ENCODE results near the gene EML4. TPM values are rescaled to one million over a fixed set of nuclear protein-coding genes. Genes with fewer than 3 reads are reported as not detected.
A peak's percentile ranks its signal among the peaks of the same experiment; 100 is the strongest.

Gene EML4
- total RNA-seq, 4 donors from 2014 or later, result 14.5 to 23.2 (median 17.8) TPM

DNA sequence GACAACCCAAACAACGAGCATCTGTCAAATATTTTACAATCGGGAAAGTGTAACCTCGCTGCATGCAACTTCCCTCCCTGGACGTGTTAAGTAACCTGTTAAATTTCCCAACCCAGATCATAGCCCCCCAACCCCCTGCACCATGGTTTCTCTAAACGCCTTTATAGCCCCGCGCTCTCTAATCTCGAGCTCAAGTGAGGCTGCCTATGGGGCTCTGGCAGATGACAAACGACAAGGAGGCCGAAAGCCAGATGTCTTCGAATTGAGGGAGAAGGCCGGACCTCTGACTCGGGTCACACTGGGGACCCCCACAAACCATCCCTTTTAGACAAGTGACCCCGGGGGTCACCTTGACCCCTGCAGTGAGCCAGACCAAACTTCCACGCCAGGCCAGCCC, 191.3 kb downstream of the EML4 start:
- no peak for DNase-seq (ENCODE audit: extremely low spot score)
- Histone ChIP-seq H3K4me1 (peaks cover 23 to 44% (median 36%) of the 10 kb centered on the region in 4 donors), H3K4me3 (peak overlapping the region; percentile 89 to 99 (median 92)), H3K36me3 (no peaks in the 10 kb centered on the region), H3K9me3 (no peaks in the 10 kb centered on the region), H3K27ac (replicated peaks in 1 of 4) (peak overlapping the region; percentile 89 to 93 (median 92)), H3K27me3 (no peaks in the 10 kb centered on the region)
- 0% methylated on average over 15 of the region's 15 CpGs for WGBS
- no peak for TF ChIP-seq POLR2A (IDR thresholded peaks at IDR 0.05; ENCODE audit: low read depth)
- TF ChIP-seq EP300 (IDR thresholded peaks at IDR 0.05), result no peak
- TF ChIP-seq, protein P1, sequence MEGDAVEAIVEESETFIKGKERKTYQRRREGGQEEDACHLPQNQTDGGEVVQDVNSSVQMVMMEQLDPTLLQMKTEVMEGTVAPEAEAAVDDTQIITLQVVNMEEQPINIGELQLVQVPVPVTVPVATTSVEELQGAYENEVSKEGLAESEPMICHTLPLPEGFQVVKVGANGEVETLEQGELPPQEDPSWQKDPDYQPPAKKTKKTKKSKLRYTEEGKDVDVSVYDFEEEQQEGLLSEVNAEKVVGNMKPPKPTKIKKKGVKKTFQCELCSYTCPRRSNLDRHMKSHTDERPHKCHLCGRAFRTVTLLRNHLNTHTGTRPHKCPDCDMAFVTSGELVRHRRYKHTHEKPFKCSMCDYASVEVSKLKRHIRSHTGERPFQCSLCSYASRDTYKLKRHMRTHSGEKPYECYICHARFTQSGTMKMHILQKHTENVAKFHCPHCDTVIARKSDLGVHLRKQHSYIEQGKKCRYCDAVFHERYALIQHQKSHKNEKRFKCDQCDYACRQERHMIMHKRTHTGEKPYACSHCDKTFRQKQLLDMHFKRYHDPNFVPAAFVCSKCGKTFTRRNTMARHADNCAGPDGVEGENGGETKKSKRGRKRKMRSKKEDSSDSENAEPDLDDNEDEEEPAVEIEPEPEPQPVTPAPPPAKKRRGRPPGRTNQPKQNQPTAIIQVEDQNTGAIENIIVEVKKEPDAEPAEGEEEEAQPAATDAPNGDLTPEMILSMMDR (IDR thresholded peaks at IDR 0.05), result no peak
- TF ChIP-seq POLR2AphosphoS5 (IDR thresholded peaks at IDR 0.05), result no peak
- intact Hi-C loops (cut with DNase I), result no loop called here

GRCh38 chr2:42360890-42361727, 192.0 kb downstream of the EML4 start, which contains the start of gene COX7A2L:
TSS of gene COX7A2L (minus strand) at chr2:42361217. CDS start at chr2:42361161, 56 bp downstream.
- no peaks in the 10 kb centered on the region for H3K27me3 ChIP-seq
- peak; percentile 99 for DNase-seq (ENCODE audit: extremely low spot score)
- no peaks in the 10 kb centered on the region for H3K36me3 ChIP-seq
- H3K9me3 ChIP-seq, result no peaks in the 10 kb centered on the region
- 1% methylated on average over 34 of the region's 61 CpGs for WGBS
- peaks cover 23 to 43% (median 36%) of the 10 kb centered on the region in 4 donors for H3K4me1 ChIP-seq
- intact Hi-C loops (cut with DNase I), result no loop called here
- peak within 1 kb of the TSS; percentile 89 to 99 (median 92) for H3K4me3 ChIP-seq
- peak within 1 kb of the TSS; percentile 89 to 93 (median 92) for H3K27ac ChIP-seq (replicated peaks in 1 of 4)
- peak; percentile 56 for TF ChIP-seq POLR2A (IDR thresholded peaks at IDR 0.05; ENCODE audit: low read depth)
- TF ChIP-seq EP300 (IDR thresholded peaks at IDR 0.05), result no peak
- TF ChIP-seq POLR2AphosphoS5 (IDR thresholded peaks at IDR 0.05), result peak; percentile 87 to 89
- TF ChIP-seq, protein P1 (IDR thresholded peaks at IDR 0.05), result peak; percentile 33 to 45 (median 40)

DNA sequence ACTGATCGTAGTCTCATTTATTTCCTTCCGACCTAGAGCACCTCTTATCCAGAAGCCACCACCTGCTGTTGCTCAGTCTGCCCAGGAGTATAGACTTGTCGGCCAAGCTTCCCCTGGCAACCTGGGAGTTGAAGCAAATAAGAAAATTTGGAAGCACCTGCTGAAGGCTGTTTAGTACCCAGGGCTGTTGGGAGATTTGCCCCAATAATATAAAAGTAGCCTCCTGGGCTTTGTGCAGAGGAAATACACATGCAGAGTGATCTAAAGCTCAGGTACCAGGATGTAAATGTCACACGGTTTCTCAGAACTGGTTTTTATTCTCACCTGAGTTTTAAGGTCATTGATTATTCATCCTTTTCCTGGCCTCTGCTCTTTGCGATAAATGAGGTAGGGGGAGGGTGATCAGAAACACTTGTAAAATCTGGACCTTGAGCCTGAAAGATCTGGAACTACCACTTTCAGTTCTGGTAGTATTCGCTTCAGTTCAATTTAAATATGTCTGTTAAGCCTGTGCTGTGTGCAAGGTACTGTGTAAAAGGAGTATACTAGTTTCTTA, 192.7 kb downstream of the EML4 start:
- Histone ChIP-seq H3K27me3 (no peaks in the 10 kb centered on the region), H3K27ac (replicated peaks in 1 of 4) (peak overlapping the region; percentile 89 to 93 (median 92)), H3K4me1 (peaks cover 23 to 41% (median 35%) of the 10 kb centered on the region in 4 donors), H3K36me3 (no peaks in the 10 kb centered on the region), H3K4me3 (peak overlapping the region; percentile 89 to 99 (median 92)), H3K9me3 (no peaks in the 10 kb centered on the region)
- WGBS, result 31% methylated on average over 6 of the region's 6 CpGs
- no peak for DNase-seq (ENCODE audit: extremely low spot score)
- intact Hi-C loops (cut with DNase I), result loop anchor here (2.0 kb wide), 1 partner anchor 265 kb away; no protein-coding TSS in a partner anchor
- TF ChIP-seq, protein P1 (IDR thresholded peaks at IDR 0.05), result no peak
- TF ChIP-seq POLR2A (IDR thresholded peaks at IDR 0.05; ENCODE audit: low read depth) (no peak), POLR2AphosphoS5 (IDR thresholded peaks at IDR 0.05) (no peak), EP300 (IDR thresholded peaks at IDR 0.05) (no peak)

- Histone ChIP-seq H3K27me3 (no peaks in the 10 kb centered on the region), H3K27ac (replicated peaks in 1 of 4) (no peak overlapping the region), H3K4me1 (peaks cover 22 to 29% (median 25%) of the 10 kb centered on the region in 4 donors), H3K36me3 (no peaks in the 10 kb centered on the region), H3K9me3 (no peaks in the 10 kb centered on the region), H3K4me3 (no peak overlapping the region)
- 80% methylated on average over 3 of the region's 3 CpGs for WGBS
- TF ChIP-seq EP300 (IDR thresholded peaks at IDR 0.05) (no peak), POLR2A (IDR thresholded peaks at IDR 0.05; ENCODE audit: low read depth) (no peak), POLR2AphosphoS5 (IDR thresholded peaks at IDR 0.05) (no peak)
- TF ChIP-seq, protein P1 (IDR thresholded peaks at IDR 0.05), result no peak
- intact Hi-C loops (cut with DNase I), result loop anchor here (2.0 kb wide), 1 partner anchor 267 kb away; no protein-coding TSS in a partner anchor
- DNase-seq (ENCODE audit: extremely low spot score), result no peak
Observed at GRCh38 chr2:42363413-42363812, 194.3 kb downstream of the EML4 start.
